ENCODE results near the gene PKHD1.

- TF ChIP-seq GATA2 (IDR thresholded peaks at IDR 0.05; ENCODE audit: low read depth, low read length) (no peak), GATA3 (IDR thresholded peaks at IDR 0.05; ENCODE audit: low read depth, low read length) (no peak)
Measured at GRCh38 chr6:52015953-52016352, 71.5 kb downstream of the PKHD1 start.

Measured in SH-SY5Y (cell line).